Hypothalamus (tissue), 51 donors: Measurements from ENCODE around the gene GPRC5C.
A peak's percentile ranks its signal among the peaks of the same experiment; 100 is the strongest.
"Not testable (repeated sequence)": the region's sequence is repeated elsewhere in the genome, so short reads cannot be mapped to it uniquely, and the experiment has no call there.

Experiments
- DNase-seq, 51 donors: peaks; one replicate each; lab custom pipeline; 2025; lab: John Stamatoyannopoulos, UW

GPRC5C gene

DNA sequence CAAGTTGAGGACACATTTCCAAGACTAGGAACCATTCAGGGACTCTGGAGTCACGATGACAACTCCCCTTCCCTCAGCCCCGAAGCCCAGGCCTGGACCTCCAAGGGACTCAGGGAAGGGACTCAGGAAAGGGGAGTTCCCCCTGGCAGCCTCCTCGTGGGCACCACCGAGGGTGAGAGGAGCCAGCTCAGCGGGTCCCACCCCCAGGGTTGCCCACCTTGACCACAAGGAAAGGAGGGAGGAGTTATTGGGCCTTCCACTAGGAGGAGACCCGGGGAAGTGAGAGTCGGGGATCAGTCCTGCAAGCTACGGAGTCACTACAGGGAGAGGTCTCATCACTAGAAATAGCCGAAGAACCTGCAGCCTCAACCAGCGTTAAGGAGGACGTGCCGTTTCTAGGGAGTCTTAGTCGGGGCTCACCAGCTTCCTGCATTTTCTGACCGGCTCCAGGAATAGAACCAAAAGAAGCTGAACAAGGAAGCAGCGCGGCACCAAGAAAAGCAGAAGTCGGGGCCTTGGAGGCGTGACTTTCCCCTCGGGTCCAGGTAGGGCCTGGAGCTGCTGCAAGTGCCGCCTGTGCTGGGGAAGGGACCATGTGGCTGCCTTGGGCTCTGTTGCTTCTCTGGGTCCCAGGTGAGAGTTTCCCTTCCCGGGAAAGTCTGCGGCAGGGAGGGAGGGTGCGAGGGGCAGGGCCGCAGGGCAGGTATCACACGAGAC is 34.4 kb downstream of the GPRC5C start, which contains the start of gene CD300A:
Gene CD300A, plus strand, starts transcription at position 524 of the 717 bp plus-strand sequence. Its CDS starts 70 bp downstream, at position 594.
- peak in 10 of 51 donors; percentile 11 to 47 (median 34) for DNase-seq

DNA sequence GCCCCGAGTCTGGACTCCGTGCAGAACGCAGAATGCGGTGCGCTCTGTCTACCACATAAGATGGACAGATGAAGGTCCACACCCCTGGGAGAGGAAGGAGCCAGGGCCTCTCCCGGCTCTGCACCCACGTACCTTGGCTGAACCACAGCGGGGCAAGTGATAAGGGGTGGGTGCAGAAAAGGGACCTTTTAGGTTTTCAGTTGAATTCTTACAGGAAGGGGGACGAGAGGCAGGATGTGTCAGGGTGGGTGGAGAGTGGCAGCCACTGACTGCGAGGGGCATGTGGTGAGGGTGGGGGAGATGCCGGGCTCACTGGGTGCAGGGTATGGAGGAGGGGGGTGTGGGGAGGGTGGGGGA is 34.9 kb downstream of the GPRC5C start:
- no peak for DNase-seq

DNA sequence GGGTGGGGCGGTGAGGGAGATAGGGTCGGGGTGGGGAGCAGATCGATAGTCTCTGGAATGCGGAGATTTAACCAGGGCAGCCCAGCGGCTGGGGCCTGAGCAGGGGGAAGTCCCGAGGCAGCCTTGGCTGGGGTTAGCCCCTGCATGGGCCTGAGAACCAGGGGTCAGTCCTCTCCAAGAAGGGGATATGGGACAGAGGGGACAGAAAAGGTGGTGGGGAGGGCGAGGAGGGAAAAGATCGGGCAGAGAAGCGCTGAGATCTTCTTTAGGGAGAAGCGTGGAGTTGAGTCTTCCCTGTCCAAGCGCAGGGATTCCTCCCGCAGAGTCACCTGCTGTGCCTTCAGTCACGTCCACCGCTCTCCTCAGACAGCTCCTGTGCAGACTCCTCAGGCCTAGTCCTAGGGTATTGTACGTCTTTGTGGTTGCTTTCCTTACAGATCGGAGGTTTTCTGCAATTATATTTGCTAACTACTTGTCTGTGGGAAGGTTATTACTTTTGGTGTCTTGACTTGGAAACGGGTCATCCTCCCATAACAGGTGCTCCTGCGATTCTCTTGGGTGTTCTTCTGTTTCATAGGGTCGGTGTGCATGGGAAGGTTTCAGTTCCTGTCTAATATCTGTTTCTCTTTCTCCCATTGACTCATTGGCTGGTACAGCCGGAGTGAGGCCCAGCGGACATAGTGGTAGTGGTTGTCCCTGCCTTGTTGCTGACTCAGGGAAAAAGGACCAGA is 35.5 kb downstream of the GPRC5C start:
- peak in 1 of 51 donors; percentile 23 for DNase-seq

DNA sequence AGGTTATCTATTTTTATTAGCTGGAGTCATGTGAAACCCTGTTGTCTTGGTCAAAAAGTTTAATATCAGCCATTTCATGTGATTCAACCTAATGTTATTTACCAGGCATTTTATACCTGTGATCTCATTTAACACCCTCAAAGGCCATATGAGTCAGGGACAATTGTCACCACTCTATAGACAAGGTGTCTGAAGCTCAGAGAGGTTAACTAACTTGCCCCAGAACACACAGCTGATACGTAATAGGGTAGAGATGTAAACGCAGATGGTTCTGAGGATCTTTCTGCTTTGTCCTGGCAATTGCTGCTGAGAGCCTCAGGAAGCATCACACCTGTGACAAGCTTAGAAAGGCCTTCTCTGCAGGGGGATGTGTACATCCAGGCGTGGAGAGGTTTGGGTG is 39.5 kb downstream of the GPRC5C start:
- DNase-seq = no peak

DNA sequence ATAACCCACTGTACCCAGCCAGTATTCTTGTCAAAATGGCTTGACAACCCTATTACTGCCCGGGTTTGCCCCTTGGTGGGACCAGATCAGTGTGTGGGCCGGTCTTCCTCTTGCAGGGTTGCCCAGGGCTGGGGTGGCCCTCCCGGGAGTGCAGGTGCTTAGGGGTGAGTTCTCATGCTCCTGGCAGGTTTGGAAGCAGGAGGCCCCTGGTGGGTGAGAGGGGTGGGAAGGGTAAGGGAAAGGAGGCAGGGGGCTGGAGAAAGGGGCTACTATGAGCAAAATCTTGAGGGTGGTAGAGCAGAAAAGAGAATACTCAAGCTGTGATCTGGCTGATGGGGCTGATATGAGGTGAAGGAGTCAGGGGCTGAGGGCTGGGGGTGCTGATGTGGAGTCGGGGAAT is 41.0 kb downstream of the GPRC5C start:
- no peak for DNase-seq

DNA sequence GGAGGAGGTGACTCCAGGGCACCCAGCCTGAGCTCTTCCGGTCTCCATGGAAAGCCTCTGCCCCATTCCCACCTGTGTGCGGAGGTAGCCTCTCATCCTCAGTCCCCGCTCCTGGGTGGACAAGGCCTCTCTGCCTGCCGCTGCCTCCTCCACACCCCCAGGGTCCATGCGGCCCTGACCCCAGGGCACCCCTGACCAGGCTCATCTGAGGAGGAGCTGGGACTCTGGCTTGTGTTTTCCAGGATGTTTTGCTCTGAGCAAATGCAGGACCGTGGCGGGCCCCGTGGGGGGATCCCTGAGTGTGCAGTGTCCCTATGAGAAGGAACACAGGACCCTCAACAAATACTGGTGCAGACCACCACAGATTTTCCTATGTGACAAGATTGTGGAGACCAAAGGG is 41.4 kb downstream of the GPRC5C start:
- DNase-seq = no peak

DNA sequence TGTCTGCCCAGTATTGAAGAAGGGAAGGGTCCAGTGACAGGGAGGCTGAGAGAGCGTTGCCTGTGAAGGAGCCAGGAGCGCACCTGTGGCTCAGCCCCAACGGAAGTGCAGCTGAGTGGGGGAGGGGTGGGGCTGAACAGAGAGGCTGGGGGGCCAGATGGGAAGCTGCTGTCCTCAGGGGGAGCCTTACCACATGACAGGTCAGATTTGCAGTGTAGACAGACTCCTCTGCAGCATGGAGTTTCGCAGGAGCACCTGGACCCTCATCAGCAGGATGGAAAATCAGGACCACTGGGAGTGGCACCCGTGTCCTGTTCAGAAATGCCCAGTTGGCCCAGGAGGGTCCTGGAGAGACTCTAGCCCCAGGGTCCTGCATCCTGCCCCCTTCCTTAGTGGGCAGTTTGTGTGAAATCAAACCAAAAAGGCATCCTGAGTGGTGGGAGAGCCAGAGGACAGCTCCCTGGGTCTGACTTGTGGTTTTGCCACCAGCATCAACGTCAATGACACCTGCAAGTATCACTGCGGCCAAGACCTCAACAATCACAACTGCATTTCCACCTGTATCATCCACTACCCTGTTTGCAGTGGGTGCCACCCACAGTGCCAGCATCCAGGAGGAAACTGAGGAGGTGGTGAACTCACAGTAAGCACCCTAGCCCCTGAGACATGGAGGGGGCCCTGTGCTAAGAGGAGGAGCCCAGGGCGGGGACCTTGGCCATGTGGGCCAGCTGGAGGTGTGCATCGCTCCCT is 42.3 kb downstream of the GPRC5C start:
- DNase-seq = no peak

DNA sequence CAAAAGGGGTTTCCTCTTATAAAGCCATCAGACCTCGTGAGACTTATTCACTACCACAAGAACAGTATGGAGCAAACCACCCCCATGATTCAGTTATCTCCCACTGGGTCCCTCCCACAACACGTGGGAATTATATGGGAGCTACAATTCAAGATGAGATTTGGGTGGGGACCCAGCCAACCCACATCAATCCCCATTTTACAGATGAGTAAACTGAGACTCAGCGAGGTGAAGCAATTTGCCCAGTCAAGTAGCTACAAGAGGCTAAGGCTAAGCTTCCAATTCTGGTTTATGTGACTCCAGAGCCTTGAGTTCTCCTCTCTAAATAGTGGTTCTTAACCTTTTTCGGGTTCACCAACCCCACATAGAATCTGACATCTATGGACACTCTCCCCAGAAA is 43.3 kb downstream of the GPRC5C start:
- DNase-seq = no peak

DNA sequence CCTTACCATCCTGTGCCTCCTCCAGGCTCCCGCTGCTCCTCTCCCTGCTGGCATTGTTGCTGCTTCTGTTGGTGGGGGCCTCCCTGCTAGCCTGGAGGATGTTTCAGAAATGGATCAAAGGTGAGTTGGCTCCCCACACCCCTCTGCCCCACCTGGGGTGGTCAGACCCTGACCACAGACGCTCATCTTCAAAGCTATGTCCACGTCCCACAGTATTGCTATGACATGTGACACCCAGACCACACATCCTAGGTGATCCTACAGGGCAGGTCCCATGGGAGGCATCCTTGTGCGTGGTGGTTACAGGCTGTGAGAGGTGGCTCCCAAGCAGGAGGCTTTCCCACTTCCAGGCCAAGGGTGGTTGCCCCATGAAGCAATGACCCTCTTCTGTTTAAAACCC is 45.5 kb downstream of the GPRC5C start:
- DNase-seq = no peak

DNA sequence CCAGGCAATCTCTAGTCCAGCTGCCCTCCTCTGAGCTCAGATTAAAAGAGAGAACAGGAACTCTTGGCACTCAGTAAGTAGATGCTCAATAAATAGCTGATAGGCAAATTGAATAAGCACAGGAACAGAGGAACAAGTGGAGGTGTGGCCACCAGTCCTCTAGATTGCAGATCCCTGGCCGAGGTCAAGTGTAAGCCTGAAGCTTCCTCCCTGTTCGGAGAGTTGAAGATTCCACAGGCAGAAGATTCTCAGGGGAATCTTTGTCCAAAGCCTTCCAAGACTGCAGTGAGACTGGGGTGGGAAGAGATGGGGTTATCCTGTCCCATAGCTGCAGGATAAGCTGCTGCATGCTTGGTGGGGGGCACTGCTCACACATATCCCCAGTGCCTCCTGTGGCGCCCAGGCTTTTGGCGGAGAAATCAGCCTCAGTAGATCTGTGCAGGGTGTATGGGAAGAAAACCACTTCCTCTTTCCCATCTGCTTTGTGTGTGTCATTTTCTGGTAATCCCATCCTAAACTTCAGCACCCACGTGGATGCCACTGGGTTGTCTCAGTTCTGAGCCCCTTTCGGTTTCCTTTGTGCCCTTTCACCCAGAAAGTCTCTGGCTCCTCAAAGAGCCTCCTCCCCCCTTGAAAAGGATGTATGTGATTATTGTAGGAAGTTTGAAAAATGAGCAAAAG is 46.7 kb downstream of the GPRC5C start:
- DNase-seq = peak in 4 of 51 donors; percentile 8 to 23 (median 11)

DNA sequence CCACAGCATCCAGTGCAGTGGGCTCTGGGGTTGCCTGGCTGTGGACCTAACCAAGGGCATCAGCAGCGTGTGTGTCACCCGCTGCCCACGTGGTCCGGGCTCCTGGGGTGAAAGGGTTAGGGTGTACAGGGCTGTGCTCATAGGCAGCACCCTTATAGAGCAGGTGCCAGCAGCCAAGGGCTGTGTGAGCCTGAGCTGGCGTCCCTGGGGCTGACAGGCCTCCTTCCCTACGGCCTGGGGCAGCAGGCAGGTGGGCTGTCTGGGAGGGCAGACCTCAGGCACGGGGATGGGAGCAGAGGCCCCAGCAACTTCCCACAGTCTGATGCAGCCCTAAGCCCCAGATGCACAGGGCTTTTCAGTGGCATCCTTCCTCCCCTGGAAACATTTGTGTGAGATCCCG is 48.4 kb downstream of the GPRC5C start:
- DNase-seq = no peak

DNA sequence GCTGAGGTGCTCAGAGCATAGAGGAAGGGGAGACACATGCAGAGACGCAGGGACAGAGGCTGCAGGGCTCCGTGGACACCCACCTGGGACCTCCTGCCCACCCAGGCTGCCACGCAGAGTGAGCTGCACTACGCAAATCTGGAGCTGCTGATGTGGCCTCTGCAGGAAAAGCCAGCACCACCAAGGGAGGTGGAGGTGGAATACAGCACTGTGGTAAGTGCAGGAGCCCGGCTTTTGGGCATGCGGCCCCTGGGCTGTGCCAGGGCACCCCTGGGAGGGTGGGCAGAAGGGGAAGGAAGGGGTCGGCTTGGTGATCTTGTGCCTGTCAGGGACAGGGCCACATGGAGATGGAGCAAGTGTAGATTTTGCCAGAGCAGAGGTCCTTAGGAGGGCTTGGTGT is 49.7 kb downstream of the GPRC5C start:
- DNase-seq = no peak

DNA sequence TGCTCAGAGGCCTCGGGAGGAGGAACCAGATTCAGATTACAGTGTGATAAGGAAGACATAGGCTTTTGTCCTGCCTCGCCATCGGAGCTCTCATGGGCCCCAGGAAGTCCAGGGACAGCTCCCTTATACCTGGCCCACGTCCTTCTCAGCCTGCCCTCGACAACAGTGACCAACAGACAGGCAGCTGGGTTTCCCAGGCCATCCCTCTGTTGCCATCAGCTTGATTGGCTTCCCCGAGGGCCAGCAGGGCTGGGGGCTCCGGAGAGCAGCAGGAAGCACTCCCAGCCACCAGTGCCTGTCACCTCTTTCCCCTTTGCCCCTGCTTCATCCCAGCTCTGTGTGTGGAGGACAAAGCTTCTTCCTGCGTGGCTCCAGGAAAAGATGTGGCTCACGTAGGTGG is 52.2 kb downstream of the GPRC5C start:
- no peak for DNase-seq

DNA sequence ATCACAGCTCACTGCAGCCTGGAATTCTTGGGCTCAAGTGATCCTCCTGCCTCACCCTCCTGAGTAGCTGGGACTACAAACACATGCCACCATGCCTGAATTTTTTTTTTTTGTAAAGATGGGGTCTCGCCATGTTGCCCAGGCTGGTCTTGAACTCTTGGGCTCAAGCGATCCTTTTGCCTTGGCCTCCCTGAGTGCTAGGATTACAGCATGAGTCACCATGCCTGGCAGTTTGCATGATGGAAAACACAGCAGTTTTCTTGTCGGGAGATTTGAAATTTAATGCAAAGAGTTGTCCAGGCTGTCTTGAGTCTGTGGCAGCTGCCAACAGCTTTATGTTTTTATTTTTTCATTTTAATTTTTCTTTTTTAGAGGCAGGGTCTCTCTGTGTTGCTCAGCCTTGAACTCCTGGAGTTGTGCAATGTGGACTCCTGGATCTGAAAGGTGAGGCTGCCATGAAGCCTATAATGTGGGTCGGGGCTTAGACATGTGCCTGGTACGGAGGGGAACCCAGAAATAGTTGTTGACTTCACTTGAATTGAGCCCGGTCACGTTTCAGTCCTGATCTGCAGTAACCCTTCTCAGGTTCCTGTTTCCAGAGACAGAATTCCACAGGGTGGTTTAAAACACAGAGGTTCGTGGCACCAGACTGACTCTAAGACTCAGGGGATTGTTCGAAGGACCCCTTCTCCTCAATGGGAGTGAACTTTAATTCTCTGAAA is 53.3 kb downstream of the GPRC5C start:
- no peak for DNase-seq

DNA sequence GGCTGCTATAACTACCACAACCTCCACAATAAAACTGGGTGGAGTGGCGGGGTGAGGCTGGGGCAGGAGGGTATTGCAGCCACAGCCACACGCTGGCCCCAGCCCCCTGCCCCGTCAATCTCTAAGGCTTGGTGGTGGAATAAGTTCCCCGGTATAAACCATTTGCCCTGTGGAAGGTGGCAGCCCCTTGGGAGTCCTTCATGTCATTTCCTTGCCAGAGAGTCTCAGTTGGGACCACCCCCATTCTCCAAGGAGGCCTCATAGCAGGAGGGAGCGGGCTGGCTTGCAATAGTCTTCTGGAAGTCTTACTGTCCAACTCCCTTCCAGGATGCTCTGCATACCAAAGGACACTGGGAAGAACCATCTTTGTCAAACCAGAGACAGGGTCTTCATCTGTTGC is 54.0 kb downstream of the GPRC5C start:
- no peak for DNase-seq

DNA sequence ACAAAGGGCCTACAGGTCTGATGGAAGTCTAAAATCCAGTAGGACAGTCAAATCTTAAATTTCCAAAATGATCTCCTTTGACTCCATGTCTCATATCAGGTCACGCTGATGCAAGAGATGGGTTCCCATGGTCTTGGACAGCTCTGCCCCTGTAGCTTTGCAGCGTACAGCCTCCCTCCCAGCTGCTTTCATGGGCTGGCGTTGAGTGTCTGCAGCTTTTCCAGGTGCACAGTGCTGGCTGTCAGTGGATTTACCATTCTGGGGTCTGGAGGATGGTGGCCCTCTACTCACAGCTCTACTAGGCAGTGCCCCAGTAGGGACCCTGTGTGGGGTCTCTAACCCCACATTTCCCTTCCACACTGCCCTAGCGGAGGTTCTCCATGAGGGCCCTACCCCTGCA is 56.4 kb downstream of the GPRC5C start:
- DNase-seq = not testable (repeated sequence)

DNA sequence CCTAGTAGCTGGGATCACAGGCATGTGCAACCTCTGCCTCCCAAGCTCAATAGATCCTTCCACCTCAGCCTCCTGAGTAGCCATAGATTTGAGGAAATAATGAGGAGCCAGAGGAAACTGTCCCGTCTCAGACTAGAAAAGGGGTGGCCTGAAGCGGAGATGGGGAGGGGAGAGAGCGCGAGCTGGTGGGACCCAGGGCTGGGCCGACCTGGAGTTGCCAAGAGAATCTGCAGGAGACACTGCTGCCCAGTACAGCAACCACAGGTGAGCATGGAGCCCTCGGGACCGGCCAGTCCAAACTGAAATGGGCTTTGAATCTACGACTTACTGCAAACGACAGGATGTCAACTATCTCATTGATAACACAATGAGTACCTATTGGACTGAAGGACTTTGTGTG is 58.8 kb downstream of the GPRC5C start:
- no peak for DNase-seq

DNA sequence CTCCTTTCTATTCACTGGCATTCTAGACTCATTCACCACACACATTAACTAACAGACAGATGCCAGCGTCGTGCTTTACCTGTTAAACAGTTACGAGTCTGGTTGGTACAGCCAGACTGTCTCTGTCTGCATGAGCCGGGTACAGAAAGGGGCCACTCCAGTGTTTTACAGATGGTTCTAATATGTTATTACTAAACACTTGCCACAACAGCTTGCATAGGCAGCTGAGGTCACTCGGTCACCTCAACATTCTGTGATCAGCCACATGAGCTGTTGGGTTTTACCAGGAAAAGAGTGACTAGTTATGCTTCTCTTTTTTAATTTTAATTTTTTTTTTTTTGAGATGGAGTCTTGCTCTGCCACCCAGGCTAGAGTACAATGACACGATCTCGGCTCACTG is 59.7 kb downstream of the GPRC5C start:
- no peak for DNase-seq

DNA sequence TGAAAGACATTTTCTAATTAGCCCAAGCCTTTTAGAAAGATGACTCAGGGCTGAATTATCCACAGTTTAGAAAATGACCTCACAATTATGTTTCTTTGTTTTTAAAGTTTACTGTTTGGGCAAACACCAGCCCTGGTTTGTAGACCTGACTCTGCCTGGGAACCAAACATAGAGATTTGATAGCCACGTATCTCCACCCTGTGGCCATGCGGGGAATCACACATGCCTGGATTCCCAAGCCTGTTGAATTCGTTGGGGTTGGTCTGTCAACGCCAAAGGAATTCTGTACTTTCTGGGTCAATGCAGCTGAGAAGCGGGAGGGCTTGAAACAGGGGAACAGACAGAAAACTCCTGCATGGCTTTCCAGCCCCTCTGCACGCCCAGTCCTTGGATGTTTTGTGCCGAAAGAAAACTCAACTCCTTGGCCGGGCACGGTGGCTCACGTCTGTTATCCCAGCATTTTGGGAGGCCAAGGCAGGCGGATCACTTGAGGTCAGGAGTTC is 61.5 kb downstream of the GPRC5C start:
- DNase-seq = peak in 38 of 51 donors; percentile 6 to 74 (median 39)
